ENCODE data around the gene BCR.

DNA sequence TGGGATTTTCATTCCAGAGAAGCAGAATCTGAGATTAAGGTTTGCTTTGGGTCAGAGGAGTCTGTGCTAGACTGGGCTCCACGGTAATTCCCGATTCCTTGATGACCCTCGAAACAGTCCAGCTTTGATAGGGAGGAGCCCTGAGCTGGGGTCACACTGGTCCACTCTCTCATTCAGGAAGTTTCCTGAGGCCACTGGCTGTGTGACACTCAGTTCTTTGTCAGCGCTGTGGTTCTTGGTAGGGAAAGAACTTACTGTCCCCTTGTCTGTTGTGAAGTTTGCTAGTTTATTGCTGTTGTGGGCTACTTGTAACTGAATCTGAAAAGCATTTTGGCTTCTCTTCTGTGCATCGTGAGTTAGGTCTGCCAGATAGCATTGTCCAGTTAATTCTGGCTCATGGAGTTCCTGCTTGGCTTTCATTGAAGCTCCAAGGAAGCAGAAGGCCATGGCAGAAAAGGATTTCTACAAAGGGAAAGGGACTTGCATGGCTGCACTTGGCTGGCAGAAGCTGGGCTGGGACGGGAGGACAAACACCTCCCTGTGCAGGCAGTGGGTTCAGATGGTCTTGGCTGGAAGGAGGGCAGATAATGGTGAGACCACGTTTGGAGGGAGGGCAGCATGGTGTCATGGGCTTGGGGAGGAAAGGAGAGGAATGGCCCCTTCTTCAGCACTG is 23.3 kb downstream of the BCR start:
- TF ChIP-seq, protein P1, sequence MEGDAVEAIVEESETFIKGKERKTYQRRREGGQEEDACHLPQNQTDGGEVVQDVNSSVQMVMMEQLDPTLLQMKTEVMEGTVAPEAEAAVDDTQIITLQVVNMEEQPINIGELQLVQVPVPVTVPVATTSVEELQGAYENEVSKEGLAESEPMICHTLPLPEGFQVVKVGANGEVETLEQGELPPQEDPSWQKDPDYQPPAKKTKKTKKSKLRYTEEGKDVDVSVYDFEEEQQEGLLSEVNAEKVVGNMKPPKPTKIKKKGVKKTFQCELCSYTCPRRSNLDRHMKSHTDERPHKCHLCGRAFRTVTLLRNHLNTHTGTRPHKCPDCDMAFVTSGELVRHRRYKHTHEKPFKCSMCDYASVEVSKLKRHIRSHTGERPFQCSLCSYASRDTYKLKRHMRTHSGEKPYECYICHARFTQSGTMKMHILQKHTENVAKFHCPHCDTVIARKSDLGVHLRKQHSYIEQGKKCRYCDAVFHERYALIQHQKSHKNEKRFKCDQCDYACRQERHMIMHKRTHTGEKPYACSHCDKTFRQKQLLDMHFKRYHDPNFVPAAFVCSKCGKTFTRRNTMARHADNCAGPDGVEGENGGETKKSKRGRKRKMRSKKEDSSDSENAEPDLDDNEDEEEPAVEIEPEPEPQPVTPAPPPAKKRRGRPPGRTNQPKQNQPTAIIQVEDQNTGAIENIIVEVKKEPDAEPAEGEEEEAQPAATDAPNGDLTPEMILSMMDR (IDR thresholded peaks at IDR 0.05 in 8 of 11, conservative IDR thresholded peaks at IDR 0.05 in 3 of 11), result no peak
- no peak for TF ChIP-seq POLR2A (IDR thresholded peaks at IDR 0.05)
